Measurements from ENCODE around the gene MACROD2. TPM values are rescaled to one million over a fixed set of nuclear protein-coding genes. Genes with fewer than 3 reads are reported as not detected.
"Not testable (repeated sequence)": the region's sequence is repeated elsewhere in the genome, so short reads cannot be mapped to it uniquely, and the experiment has no call there.

The MACROD2 gene
- total RNA-seq, 1 experiment from 2014 or later: not detected

- no peaks in the 10 kb centered on the region for H3K27me3 ChIP-seq (replicated peaks)
- no peak overlapping the region for H3K4me3 ChIP-seq
- no peaks in the 10 kb centered on the region for H3K4me1 ChIP-seq (replicated peaks)
- DNase-seq (ENCODE audit: low read depth in 1 of 2, low spot score in 2 of 2): no peak
- H3K27ac ChIP-seq: no peak overlapping the region
- H3K9me3 ChIP-seq (replicated peaks): no peaks in the 10 kb centered on the region
- no peaks in the 10 kb centered on the region for H3K36me3 ChIP-seq
Measured at GRCh38 chr20:15794409-15794808, 1799.1 kb downstream of the MACROD2 start.

- no peaks in the 10 kb centered on the region for H3K36me3 ChIP-seq
- no peaks in the 10 kb centered on the region for H3K9me3 ChIP-seq (replicated peaks)
- H3K4me1 ChIP-seq (replicated peaks): no peaks in the 10 kb centered on the region
- H3K4me3 ChIP-seq: no peak overlapping the region
- no peaks in the 10 kb centered on the region for H3K27me3 ChIP-seq (replicated peaks)
- no peak overlapping the region for H3K27ac ChIP-seq
- no peak for DNase-seq (ENCODE audit: low read depth in 1 of 2, low spot score in 2 of 2)
Measured at GRCh38 chr20:15795305-15796019, 1800.1 kb downstream of the MACROD2 start.

DNA sequence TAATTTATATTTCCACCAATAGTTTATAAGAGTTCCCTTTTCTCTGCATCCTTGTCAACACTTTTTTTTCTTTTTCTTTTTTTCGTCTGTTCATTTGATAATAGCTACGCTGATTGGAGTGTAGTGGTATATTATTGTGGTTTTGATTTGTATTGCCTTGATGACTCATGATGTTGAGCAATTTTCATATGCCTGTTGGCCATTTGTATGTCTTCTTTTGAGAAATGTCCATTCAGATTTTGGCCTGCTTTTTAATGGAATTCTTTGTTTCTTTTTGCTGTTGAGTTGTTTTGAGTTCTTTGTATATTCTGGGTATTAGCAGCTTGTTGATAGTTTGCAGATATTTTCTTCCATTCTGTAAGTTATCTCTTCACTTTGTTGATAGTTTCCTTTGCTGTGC is 1804.6 kb downstream of the MACROD2 start:
- Histone ChIP-seq H3K4me1 (replicated peaks) (no peaks in the 10 kb centered on the region), H3K9me3 (replicated peaks) (no peaks in the 10 kb centered on the region), H3K27me3 (replicated peaks) (no peaks in the 10 kb centered on the region), H3K36me3 (no peaks in the 10 kb centered on the region), H3K27ac (no peak overlapping the region), H3K4me3 (no peak overlapping the region)
- no peak for DNase-seq (ENCODE audit: low read depth in 1 of 2, low spot score in 2 of 2)

DNA sequence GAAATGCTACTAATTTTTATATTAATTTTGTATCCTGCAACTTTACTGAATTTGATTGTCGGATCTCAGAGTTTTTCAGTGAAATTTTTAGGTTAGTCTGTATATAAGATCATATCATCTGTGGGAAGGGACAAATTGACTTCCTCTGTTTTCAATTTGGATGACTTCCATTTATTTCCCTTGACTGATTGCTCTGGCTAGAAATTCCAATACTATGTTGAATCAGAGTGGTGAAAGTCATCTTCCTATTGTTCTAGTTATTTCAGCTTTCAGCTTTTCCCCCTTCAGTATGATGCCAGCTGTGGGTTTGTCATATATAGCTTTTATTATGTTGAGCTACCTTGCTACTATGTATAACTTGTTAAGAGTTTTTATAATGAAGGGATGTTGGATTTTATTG is 1806.7 kb downstream of the MACROD2 start:
- no peaks in the 10 kb centered on the region for H3K27me3 ChIP-seq (replicated peaks)
- H3K9me3 ChIP-seq (replicated peaks): no peaks in the 10 kb centered on the region
- H3K4me3 ChIP-seq: no peak overlapping the region
- no peak for DNase-seq (ENCODE audit: low read depth in 1 of 2, low spot score in 2 of 2)
- no peak overlapping the region for H3K27ac ChIP-seq
- no peaks in the 10 kb centered on the region for H3K4me1 ChIP-seq (replicated peaks)
- no peaks in the 10 kb centered on the region for H3K36me3 ChIP-seq

- H3K4me3 ChIP-seq: no peak overlapping the region
- H3K4me1 ChIP-seq (replicated peaks): no peaks in the 10 kb centered on the region
- H3K27ac ChIP-seq: no peak overlapping the region
- H3K36me3 ChIP-seq: no peaks in the 10 kb centered on the region
- no peak for DNase-seq (ENCODE audit: low read depth in 1 of 2, low spot score in 2 of 2)
- no peaks in the 10 kb centered on the region for H3K27me3 ChIP-seq (replicated peaks)
- H3K9me3 ChIP-seq (replicated peaks): no peaks in the 10 kb centered on the region
Measured at GRCh38 chr20:15805154-15805553, 1809.8 kb downstream of the MACROD2 start.

- Histone ChIP-seq H3K27me3 (replicated peaks) (no peaks in the 10 kb centered on the region), H3K36me3 (no peaks in the 10 kb centered on the region), H3K9me3 (replicated peaks) (no peaks in the 10 kb centered on the region), H3K4me1 (replicated peaks) (no peaks in the 10 kb centered on the region), H3K4me3 (no peak overlapping the region), H3K27ac (no peak overlapping the region)
- no peak for DNase-seq (ENCODE audit: low read depth in 1 of 2, low spot score in 2 of 2)
Measured at GRCh38 chr20:15806105-15806504, 1810.8 kb downstream of the MACROD2 start.

GRCh38 chr20:15807271-15807670 is 1812.0 kb downstream of the MACROD2 start:
- Histone ChIP-seq H3K4me1 (replicated peaks) (no peaks in the 10 kb centered on the region), H3K27ac (no peak overlapping the region), H3K4me3 (no peak overlapping the region), H3K9me3 (replicated peaks) (no peaks in the 10 kb centered on the region), H3K27me3 (replicated peaks) (no peaks in the 10 kb centered on the region), H3K36me3 (no peaks in the 10 kb centered on the region)
- no peak for DNase-seq (ENCODE audit: low read depth in 1 of 2, low spot score in 2 of 2)

- not testable (repeated sequence) for H3K4me1 ChIP-seq (replicated peaks); H3K36me3 ChIP-seq; DNase-seq (ENCODE audit: low read depth in 1 of 2, low spot score in 2 of 2); H3K27ac ChIP-seq; H3K9me3 ChIP-seq (replicated peaks); H3K4me3 ChIP-seq; H3K27me3 ChIP-seq (replicated peaks)
Measured at GRCh38 chr20:15807771-15808170, 1812.5 kb downstream of the MACROD2 start.

- DNase-seq (ENCODE audit: low read depth in 1 of 2, low spot score in 2 of 2): no peak
- no peaks in the 10 kb centered on the region for H3K27me3 ChIP-seq (replicated peaks)
- no peaks in the 10 kb centered on the region for H3K36me3 ChIP-seq
- no peak overlapping the region for H3K4me3 ChIP-seq
- H3K4me1 ChIP-seq (replicated peaks): no peaks in the 10 kb centered on the region
- H3K9me3 ChIP-seq (replicated peaks): no peaks in the 10 kb centered on the region
- no peak overlapping the region for H3K27ac ChIP-seq
Measured at GRCh38 chr20:15811951-15812350, 1816.6 kb downstream of the MACROD2 start.

GRCh38 chr20:15812696-15813095 is 1817.4 kb downstream of the MACROD2 start:
- no peak for DNase-seq (ENCODE audit: low read depth in 1 of 2, low spot score in 2 of 2)

GRCh38 chr20:15814360-15814759 is 1819.0 kb downstream of the MACROD2 start:
- Histone ChIP-seq H3K36me3 (no peaks in the 10 kb centered on the region), H3K9me3 (replicated peaks) (peaks cover 3% of the 10 kb centered on the region; the same call in 1 of the 2 replicates), H3K27me3 (replicated peaks) (no peaks in the 10 kb centered on the region), H3K27ac (no peak overlapping the region), H3K4me3 (no peak overlapping the region), H3K4me1 (replicated peaks) (no peaks in the 10 kb centered on the region)
- no peak for DNase-seq (ENCODE audit: low read depth in 1 of 2, low spot score in 2 of 2)

More at GRCh38 chr20:15812696-15813095, 1817.4 kb downstream of the MACROD2 start:
- Histone ChIP-seq H3K4me1 (replicated peaks) (no peaks in the 10 kb centered on the region), H3K4me3 (no peak overlapping the region), H3K36me3 (no peaks in the 10 kb centered on the region), H3K27me3 (replicated peaks) (no peaks in the 10 kb centered on the region), H3K9me3 (replicated peaks) (no peaks in the 10 kb centered on the region), H3K27ac (no peak overlapping the region)

DNA sequence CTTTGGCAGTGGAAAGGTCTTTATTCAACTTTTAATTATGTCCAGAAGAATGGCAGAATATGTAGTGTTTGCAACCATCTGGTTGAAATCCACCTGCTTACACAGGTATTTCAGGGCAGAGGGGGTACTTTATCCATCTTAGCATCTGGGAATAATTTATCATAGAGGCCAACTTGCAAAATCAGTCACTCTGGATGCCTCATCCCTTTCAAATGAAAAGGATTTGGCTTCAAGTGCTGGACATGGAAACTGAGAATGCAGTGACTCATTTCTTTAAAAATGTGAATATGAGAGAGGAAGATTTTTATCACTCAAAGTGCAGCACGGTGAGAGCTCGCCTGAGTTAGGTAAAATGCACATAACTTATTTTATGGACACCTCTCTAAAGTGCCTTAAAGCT is 1819.6 kb downstream of the MACROD2 start:
- peaks cover 3% of the 10 kb centered on the region; the same call in 1 of the 2 replicates for H3K9me3 ChIP-seq (replicated peaks)
- H3K4me3 ChIP-seq: no peak overlapping the region
- no peaks in the 10 kb centered on the region for H3K4me1 ChIP-seq (replicated peaks)
- no peaks in the 10 kb centered on the region for H3K27me3 ChIP-seq (replicated peaks)
- DNase-seq (ENCODE audit: low read depth in 1 of 2, low spot score in 2 of 2): no peak
- H3K36me3 ChIP-seq: no peaks in the 10 kb centered on the region
- no peak overlapping the region for H3K27ac ChIP-seq

GRCh38 chr20:15817351-15817750 is 1822.0 kb downstream of the MACROD2 start:
- H3K36me3 ChIP-seq: no peaks in the 10 kb centered on the region
- no peaks in the 10 kb centered on the region for H3K4me1 ChIP-seq (replicated peaks)
- H3K4me3 ChIP-seq: no peak overlapping the region
- H3K27ac ChIP-seq: no peak overlapping the region
- no peaks in the 10 kb centered on the region for H3K27me3 ChIP-seq (replicated peaks)
- peaks cover 3% of the 10 kb centered on the region; the same call in 1 of the 2 replicates for H3K9me3 ChIP-seq (replicated peaks)
- no peak for DNase-seq (ENCODE audit: low read depth in 1 of 2, low spot score in 2 of 2)

- Histone ChIP-seq H3K4me1 (replicated peaks) (no peaks in the 10 kb centered on the region), H3K36me3 (no peaks in the 10 kb centered on the region), H3K27me3 (replicated peaks) (no peaks in the 10 kb centered on the region), H3K27ac (no peak overlapping the region), H3K9me3 (replicated peaks) (peaks cover 3% of the 10 kb centered on the region; the same call in 1 of the 2 replicates), H3K4me3 (no peak overlapping the region)
- DNase-seq (ENCODE audit: low read depth in 1 of 2, low spot score in 2 of 2): no peak
Measured at GRCh38 chr20:15818651-15819071, 1823.3 kb downstream of the MACROD2 start.

GRCh38 chr20:15823718-15824117 is 1828.4 kb downstream of the MACROD2 start:
- Histone ChIP-seq H3K4me1 (replicated peaks) (no peaks in the 10 kb centered on the region), H3K4me3 (no peak overlapping the region), H3K36me3 (no peaks in the 10 kb centered on the region), H3K9me3 (replicated peaks) (no peaks in the 10 kb centered on the region; the same call in 1 of the 2 replicates), H3K27ac (no peak overlapping the region), H3K27me3 (replicated peaks) (no peaks in the 10 kb centered on the region)
- DNase-seq (ENCODE audit: low read depth in 1 of 2, low spot score in 2 of 2): no peak
